Measurements from ENCODE around the gene AHNAK. TPM values are rescaled to one million over a fixed set of nuclear protein-coding genes. Genes with fewer than 3 reads are reported as not detected.
A peak's percentile ranks its signal among the peaks of the same experiment; 100 is the strongest.

The AHNAK gene
- total and polyA plus RNA-seq, 8 donors, result 176 to 636 (median 219) TPM

GRCh38 chr11:62427630-62428233 lies 118.9 kb downstream of the AHNAK start:
- Histone ChIP-seq H3K27ac (peak overlapping the region; percentile 65 to 73), H3K4me3 (no peak overlapping the region), H3K27me3 (no peaks in the 10 kb centered on the region), H3K9me3 (no peaks in the 10 kb centered on the region), H3K36me3 (no peaks in the 10 kb centered on the region), H3K4me1 (peaks cover 2 to 64% of the 10 kb centered on the region in 2 donors)
- no peak for DNase-seq
- intact Hi-C loops (cut with DNase I), result no loop called here
- ATAC-seq, result peak; percentile 33
- no peak for TF ChIP-seq CTCF (IDR thresholded peaks at IDR 0.05)

- no peaks in the 10 kb centered on the region for H3K36me3 ChIP-seq
- peaks cover 6 to 32% of the 10 kb centered on the region in 2 donors for H3K4me1 ChIP-seq
- H3K27ac ChIP-seq, result no peak overlapping the region
- no peaks in the 10 kb centered on the region for H3K27me3 ChIP-seq
- H3K9me3 ChIP-seq, result no peaks in the 10 kb centered on the region
- no peak for ATAC-seq
- TF ChIP-seq CTCF (IDR thresholded peaks at IDR 0.05), result no peak
- intact Hi-C loops (cut with DNase I), result loop anchor here in 1 of 2 donors (5.0 kb wide), 1 partner anchor 119 kb away; no protein-coding TSS in a partner anchor
- no peak for DNase-seq
- no peak overlapping the region for H3K4me3 ChIP-seq
Measured at GRCh38 chr11:62423012-62423411, 123.6 kb downstream of the AHNAK start.

GRCh38 chr11:62421996-62422395 lies 124.6 kb downstream of the AHNAK start:
- H3K27me3 ChIP-seq, result no peaks in the 10 kb centered on the region
- no peaks in the 10 kb centered on the region for H3K9me3 ChIP-seq
- intact Hi-C loops (cut with DNase I), result loop anchor here in 1 of 2 donors (5.0 kb wide), 1 partner anchor 120 kb away; no protein-coding TSS in a partner anchor
- no peaks in the 10 kb centered on the region for H3K36me3 ChIP-seq
- ATAC-seq, result no peak
- H3K27ac ChIP-seq, result no peak overlapping the region
- TF ChIP-seq CTCF (IDR thresholded peaks at IDR 0.05), result no peak
- DNase-seq, result no peak
- peaks cover 4 to 21% of the 10 kb centered on the region in 2 donors for H3K4me1 ChIP-seq
- no peak overlapping the region for H3K4me3 ChIP-seq

GRCh38 chr11:62420882-62421281 lies 125.7 kb downstream of the AHNAK start:
- H3K27ac ChIP-seq, result no peak overlapping the region
- intact Hi-C loops (cut with DNase I), result loop anchor here in 1 of 2 donors (5.0 kb wide), 1 partner anchor 121 kb away; no protein-coding TSS in a partner anchor
- H3K4me3 ChIP-seq, result no peak overlapping the region
- no peak for ATAC-seq
- TF ChIP-seq CTCF (IDR thresholded peaks at IDR 0.05), result no peak
- H3K36me3 ChIP-seq, result no peaks in the 10 kb centered on the region
- H3K4me1 ChIP-seq, result peaks cover 4 to 14% of the 10 kb centered on the region in 2 donors
- DNase-seq, result no peak
- no peaks in the 10 kb centered on the region for H3K9me3 ChIP-seq
- H3K27me3 ChIP-seq, result no peaks in the 10 kb centered on the region

- ATAC-seq (no peak), DNase-seq (no peak)
- Histone ChIP-seq H3K36me3 (no peaks in the 10 kb centered on the region), H3K27ac (peak overlapping the region in 1 of 2 donors; percentile 62), H3K4me1 (peaks cover 4 to 7% of the 10 kb centered on the region in 2 donors), H3K27me3 (no peaks in the 10 kb centered on the region), H3K4me3 (no peak overlapping the region), H3K9me3 (no peaks in the 10 kb centered on the region)
- TF ChIP-seq CTCF (IDR thresholded peaks at IDR 0.05), result no peak
- intact Hi-C loops (cut with DNase I), result loop anchor here in 1 of 2 donors (5.0 kb wide), 1 partner anchor 122 kb away; no protein-coding TSS in a partner anchor
Measured at GRCh38 chr11:62419943-62420342, 126.7 kb downstream of the AHNAK start.

Data from left lung (tissue), 10 donors.